GM18858 (cell line): ENCODE data around the gene RAB8A.
"Not testable (repeated sequence)": the region's sequence is repeated elsewhere in the genome, so short reads cannot be mapped to it uniquely, and the experiment has no call there.

ENCODE experiments used
- ATAC-seq: cut with Tn5 transposase; IDR thresholded peaks from one replicate; pipeline ENCODE4 v1.9.1; 2021; ENCODE audit not compliant: unreplicated experiment

Gene RAB8A

DNA sequence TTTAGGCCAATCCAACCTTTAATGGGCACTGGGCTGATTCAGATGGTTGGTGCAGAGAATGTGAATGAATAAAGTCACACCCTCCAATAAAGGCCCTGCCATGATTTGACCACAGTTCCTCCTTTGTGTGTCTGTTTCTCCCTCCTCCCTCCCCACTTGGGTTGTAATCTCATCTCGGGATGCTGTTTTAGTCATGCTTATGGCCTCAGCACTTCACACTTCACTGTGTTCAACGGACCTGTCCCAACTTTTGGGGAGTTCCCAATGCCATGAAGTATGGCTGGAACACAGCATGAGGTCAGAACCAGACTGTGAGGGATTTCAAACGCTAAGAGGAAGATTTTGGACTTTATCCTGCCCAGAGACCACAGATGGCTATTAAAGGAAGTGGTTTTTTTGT is 5.6 kb upstream of the RAB8A start:
- ATAC-seq = no peak

GRCh38 chr19:16111909-16112752 is 442 bp downstream of the RAB8A start:
- ATAC-seq = no peak

GRCh38 chr19:16112778-16113177 is 1.1 kb downstream of the RAB8A start:
- ATAC-seq = no peak

DNA sequence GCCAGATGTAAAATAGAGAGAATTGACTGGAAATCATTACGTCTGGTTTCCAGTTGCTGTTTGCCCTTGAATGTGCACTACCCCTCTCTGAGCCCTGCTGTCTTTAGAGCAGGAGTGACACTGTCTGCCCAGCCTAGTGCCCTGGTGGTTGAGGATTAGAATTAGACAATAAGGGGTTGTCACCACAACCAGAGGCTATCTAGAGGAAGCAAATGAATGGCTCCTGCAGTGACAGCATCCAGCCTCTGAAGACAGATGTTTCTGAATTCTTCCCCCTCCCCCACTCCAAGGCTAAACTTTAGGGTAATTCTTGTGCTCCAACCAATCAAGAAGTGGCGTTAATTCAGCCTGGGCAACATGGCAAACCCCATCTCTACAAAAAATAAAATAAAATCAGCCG is 2.0 kb downstream of the RAB8A start:
- ATAC-seq = no peak

DNA sequence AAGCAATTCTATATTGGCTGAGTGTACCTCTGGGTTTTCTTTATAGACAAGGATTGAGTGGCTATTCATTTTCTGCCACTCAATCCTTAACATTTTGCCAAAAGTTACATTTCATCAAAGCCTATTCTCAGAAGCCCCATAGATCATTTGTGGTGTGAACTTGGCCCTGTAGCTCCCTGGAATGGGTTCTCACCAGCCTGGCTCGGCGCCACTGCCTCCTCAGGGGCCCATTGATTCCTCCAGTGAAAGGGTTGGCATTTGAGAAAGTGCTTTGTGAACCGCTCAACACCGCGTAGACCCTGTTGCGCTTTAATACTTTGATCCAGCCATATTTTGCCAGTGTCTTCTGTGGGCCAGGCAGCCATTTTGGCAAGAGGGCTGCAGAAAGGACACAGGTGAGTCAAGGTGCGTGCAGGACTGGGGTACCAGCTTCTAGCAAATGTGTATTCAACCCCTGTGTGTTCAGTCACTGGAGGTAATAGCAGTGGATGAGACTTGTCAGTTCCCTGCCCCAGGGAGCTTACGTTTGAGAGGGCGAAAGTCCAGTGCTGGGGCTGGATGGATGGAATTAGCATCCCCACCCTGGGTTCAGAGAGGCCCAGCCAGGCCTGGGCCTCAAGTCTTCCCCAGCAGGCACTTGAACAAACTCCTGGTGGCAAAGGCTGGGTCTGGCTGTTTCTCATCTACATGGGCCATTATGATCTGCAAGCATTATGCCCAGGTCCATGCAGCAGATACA is 3.8 kb downstream of the RAB8A start:
- no peak for ATAC-seq

- ATAC-seq = no peak
Measured at GRCh38 chr19:16116067-16116466, 4.4 kb downstream of the RAB8A start.

DNA sequence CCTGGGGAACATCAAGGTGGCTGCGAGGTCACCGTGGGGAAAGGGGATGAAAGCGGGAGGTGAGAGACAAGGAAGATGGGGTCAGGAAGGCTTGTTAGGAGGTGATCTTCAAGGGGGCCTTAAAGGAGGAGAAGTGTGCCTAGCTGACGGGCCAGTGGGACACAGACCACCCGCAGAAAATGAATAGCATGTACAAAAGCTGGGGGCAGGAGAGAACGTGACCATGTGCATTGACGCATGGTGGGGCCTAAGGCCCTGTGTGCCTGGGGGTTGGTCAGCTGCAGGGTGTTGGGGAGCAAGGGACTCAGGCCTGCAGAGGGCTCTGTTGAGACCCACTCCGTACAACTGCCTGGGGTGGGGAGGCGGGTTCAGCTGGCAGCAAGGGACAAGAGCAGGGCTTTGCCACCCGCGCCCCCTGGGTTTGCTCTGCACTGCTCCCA is 5.9 kb downstream of the RAB8A start:
- no peak for ATAC-seq

DNA sequence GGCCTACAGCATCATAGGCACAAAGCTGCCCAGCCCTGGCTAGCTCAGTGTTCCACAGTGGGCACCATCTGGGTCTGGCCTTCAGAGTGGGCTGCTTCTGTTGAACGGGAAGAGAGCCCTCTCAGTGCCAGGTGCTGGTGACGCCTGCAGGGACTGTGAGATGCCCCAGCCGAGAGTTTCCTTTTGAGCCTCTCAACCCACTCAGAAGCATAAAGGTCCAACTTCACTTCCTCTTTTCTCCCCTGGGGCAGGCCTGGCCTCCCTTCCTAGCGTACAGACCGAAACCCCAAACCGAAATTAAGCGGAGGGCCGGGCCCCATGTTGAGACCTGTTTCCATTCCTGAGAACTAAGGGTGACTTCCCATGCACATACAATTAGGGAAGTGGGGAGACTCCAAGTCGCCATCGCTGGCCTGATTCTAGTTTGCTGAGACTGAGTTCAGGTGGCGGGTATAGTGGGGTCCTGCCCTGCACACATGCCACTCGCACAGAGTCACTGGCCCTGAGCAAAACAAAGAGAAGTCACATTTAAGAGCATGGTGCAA is 6.9 kb downstream of the RAB8A start:
- ATAC-seq = peak; percentile 69

GRCh38 chr19:16119075-16119857 is 7.6 kb downstream of the RAB8A start:
- ATAC-seq = not testable (repeated sequence)

DNA sequence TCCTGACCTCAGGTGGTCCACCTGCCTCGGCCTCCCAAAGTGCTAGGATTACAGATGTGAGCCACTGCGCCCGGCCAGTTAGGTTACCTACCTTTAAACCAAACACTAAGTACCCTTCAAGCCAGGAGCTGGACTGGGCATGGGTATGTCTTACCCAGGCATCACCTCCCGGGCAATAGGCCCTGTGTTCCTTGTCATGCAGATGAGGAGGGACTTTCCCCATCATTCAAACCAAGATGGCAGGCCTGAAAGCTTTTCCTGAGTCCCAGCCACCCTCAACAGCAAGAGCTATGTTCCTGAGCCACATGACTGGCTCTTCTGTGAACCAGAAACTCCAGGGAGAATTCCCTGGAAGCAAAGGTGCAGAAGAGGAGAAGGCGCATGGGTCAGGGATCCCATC is 9.5 kb downstream of the RAB8A start:
- no peak for ATAC-seq

- no peak for ATAC-seq
Measured at GRCh38 chr19:16121967-16122366, 10.3 kb downstream of the RAB8A start.

GRCh38 chr19:16124953-16125352 is 13.3 kb downstream of the RAB8A start:
- no peak for ATAC-seq

DNA sequence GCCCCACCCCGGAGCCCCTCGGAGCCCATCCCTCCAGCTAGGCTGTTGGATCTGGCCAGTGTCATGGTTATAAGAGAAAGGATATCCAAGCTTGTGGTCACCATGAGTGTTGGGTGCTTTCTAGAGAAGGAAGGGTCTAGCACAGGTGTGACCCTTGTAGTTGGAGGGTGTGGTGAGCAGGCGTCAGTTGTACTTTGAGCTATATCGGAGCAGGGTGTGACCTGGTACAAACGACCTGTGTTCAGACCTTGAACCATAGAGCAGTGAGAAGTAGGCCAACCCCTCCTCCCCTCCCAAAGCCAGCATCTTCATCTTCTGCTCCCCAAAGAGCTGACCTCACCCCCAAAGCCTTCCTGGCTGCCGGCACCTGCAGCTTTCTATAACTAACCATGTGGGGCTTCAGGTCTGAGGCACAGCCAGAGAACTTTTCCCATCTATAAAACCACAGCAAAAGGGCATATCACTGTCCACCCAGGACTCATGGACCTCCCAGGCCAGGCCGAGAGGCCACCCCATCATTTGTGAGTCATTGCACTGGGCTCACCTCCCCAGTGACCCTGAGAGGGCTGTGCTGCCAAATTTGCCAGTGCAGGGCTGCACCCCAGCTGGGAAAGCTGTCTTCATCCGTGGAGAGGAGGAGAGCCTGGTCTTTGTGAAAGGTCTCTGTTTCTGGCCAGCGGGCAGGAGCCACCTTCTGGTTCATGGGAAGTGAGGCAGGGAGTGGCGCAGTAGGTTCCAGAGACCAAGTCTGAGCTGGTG is 14.2 kb downstream of the RAB8A start:
- ATAC-seq = no peak

- no peak for ATAC-seq
Measured at GRCh38 chr19:16127080-16127479, 15.4 kb downstream of the RAB8A start.

DNA sequence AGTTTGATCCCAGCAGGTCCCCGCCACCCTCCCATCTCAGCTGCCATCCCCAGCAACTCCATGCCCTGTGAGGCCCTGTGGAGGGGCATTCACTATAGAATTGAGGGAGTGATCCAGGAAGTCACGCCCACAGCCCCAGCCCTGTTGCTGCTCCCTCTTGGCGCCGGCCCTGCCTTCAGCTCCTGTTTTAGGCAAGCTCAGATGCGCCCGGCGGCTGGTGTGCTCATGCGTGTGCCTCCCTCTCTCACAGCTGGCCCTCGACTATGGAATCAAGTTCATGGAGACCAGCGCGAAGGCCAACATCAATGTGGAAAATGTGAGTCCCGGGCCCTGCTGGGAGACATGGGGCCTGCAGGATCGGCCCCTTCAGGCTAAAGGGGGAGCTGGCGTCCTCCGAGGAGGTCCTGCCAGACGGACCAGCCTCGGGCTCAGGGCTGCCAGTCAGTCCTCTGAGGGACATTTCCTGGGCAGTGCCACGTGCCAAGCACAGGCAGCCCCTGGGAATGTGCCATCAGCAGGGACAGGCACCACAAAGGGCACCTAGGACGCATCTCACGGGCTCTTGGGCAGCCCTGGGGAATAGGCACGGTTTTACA is 16.2 kb downstream of the RAB8A start:
- no peak for ATAC-seq

GRCh38 chr19:16131648-16132047 is 20.0 kb downstream of the RAB8A start:
- no peak for ATAC-seq

- ATAC-seq = no peak
Measured at GRCh38 chr19:16133818-16134217, 22.1 kb downstream of the RAB8A start.

DNA sequence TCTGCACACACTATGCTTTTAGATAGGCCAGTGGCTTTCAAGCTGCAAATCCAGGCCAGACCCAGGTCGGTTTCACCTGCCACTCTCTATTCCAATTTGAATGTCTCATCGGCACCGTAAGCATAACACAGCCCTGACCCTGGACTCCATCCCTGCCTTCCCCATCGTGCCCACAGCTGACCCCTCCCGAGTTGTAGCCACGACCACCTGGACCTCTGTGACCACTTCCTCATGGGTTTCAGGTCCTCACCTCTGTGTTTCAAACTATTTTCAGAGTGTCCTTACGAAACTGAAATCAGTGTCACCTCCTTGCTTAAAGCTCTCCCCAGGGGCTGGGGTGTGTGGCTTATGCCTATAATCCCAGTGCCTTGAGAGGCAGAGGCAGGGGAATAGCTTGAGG is 22.8 kb downstream of the RAB8A start:
- ATAC-seq = no peak

GRCh38 chr19:16135430-16136127 is 23.9 kb downstream of the RAB8A start:
- no peak for ATAC-seq
